Measurements from ENCODE around the gene ZNF787. TPM values are rescaled to one million over a fixed set of nuclear protein-coding genes. Genes with fewer than 3 reads are reported as not detected.
A peak's percentile ranks its signal among the peaks of the same experiment; 100 is the strongest.

The ZNF787 gene
- total and polyA plus RNA-seq, 2 of the 4 experiments (the other 2 are of a cell fraction) = 4.8 to 11.2 TPM

GRCh38 chr19:56080669-56081401 is 40.3 kb downstream of the ZNF787 start:
- Histone ChIP-seq H4K20me1 (ENCODE audit: insufficient read depth, low read length) (peaks cover 15% of the 10 kb centered on the region), H3K9ac (ENCODE audit: low read depth, low read length) (peak overlapping the region; percentile 39), H3K27ac (ENCODE audit: insufficient read depth, low read length) (peak overlapping the region; percentile 40), H2BK5ac (ENCODE audit: low read depth, low read length, poor library complexity, severe bottlenecking) (no peak overlapping the region), H4K5ac (ENCODE audit: low read depth, low read length) (no peak overlapping the region; the same call in 1 of the 2 replicates), H3K9me1 (ENCODE audit: insufficient read depth, low read length) (0 out of 2 replicates have a peak, but pooled peaks cover 7% of the 10 kb centered on the region), H3K4me1 (ENCODE audit: control insufficient read depth, insufficient read depth, low read length) (peaks cover 4% of the 10 kb centered on the region; the same call in 1 of the 2 replicates), H3K4ac (ENCODE audit: low read depth, low read length) (peak overlapping the region; percentile 75), H3K4me3 (ENCODE audit: insufficient read depth, low read depth, low read length) (peak overlapping the region; percentile 40), H3K23ac (ENCODE audit: low read depth, low read length) (peak overlapping the region; percentile 16; the same call in 1 of the 2 replicates), H2BK20ac (ENCODE audit: low read depth, low read length) (no peak overlapping the region), H3K56ac (ENCODE audit: extremely low read depth, insufficient read depth, low read length) (no peak overlapping the region), H2BK120ac (ENCODE audit: low read depth, low read length) (no peak overlapping the region), H3K18ac (ENCODE audit: low read depth, low read length) (peak overlapping the region; percentile 19; the same call in 1 of the 2 replicates), H3K4me2 (ENCODE audit: low read depth, low read length) (peak overlapping the region; percentile 94), H3K79me1 (ENCODE audit: low read depth in 1 of 2, low read length in 2 of 2) (peaks cover 3 to 6% of the 10 kb centered on the region in 2 experiments; a peak in 2 of 4 replicates), H3K14ac (replicated peaks; ENCODE audit: low read depth, low read length) (peak overlapping the region; percentile 71; the same call in 1 of the 2 replicates), H3K9me3 (ENCODE audit: control insufficient read depth, insufficient read depth, low read length) (no peaks in the 10 kb centered on the region), H4K8ac (ENCODE audit: low read depth in 2 of 2, low read length in 2 of 2) (0 out of 4 replicates have a peak overlapping the region, but pooled peaks of 1 of the 2 experiments have one; percentile 11), H2AFZ (replicated peaks; ENCODE audit: low read length, poor library complexity) (peak overlapping the region; percentile 95), H3K36me3 (ENCODE audit: control insufficient read depth, insufficient read depth, low read length) (no peaks in the 10 kb centered on the region; the same call in 1 of the 2 replicates), H3K27me3 (ENCODE audit: control insufficient read depth, insufficient read depth, low read length) (no peaks in the 10 kb centered on the region), H2AK5ac (ENCODE audit: low read depth, low read length) (peak overlapping the region; percentile 20; the same call in 1 of the 2 replicates), H2BK15ac (ENCODE audit: low read depth, low read length) (no peak overlapping the region), H4K91ac (ENCODE audit: insufficient read depth, low read depth, low read length) (no peak overlapping the region), H2AK9ac (replicated peaks; ENCODE audit: low read depth, low read length, poor library complexity) (peak overlapping the region; percentile 85)
- in situ Hi-C loops (cut with MboI; ENCODE audit: low sequenced_read_pairs) = loop anchor here (5.0 kb wide), 1 partner anchor 86 kb away; no protein-coding TSS in a partner anchor
- POLR2A ChIA-PET (ENCODE audit: unreplicated experiment) = no interaction called here
- dilution Hi-C loops (cut with HindIII; ENCODE audit: low sequenced_read_pairs, unreplicated experiment) = no loop called here
- CTCF ChIA-PET = interaction anchor here (0.6 to 3.8 kb wide), 10 partner anchors 9 to 496 kb away, joined by 3 to 22 read pairs (median 4); no protein-coding TSS in a partner anchor
- ATAC-seq (ENCODE audit: low read depth) (peak; percentile 82), DNase-seq (peak; percentile 78)
- BruUV-seq (replicated peaks) = no TSS peak
- 8% methylated on average over 11 of the region's 36 CpGs; no CpG with 5 or more reads in 1 of the 2 experiments for WGBS, 2 experiments (ENCODE audit: extremely low coverage in 2 of 2, insufficient read length in 1 of 2)
- intact Hi-C loops (cut with micrococcal nuclease) = loop anchor here (1.0 to 2.0 kb wide), 5 partner anchors 40 to 252 kb away; partner anchors contain the start of genes ZNF444 and ZNF787
- TF ChIP-seq, protein P1, sequence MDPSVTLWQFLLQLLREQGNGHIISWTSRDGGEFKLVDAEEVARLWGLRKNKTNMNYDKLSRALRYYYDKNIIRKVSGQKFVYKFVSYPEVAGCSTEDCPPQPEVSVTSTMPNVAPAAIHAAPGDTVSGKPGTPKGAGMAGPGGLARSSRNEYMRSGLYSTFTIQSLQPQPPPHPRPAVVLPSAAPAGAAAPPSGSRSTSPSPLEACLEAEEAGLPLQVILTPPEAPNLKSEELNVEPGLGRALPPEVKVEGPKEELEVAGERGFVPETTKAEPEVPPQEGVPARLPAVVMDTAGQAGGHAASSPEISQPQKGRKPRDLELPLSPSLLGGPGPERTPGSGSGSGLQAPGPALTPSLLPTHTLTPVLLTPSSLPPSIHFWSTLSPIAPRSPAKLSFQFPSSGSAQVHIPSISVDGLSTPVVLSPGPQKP (IDR thresholded peaks at IDR 0.05; ENCODE audit: borderline replicate concordance, low read depth, low read length) = no peak
- TF ChIP-seq BHLHE40 (IDR thresholded peaks at IDR 0.05; ENCODE audit: low read depth, low read length) = no peak
- TF ChIP-seq CTCF (conservative IDR thresholded peaks at IDR 0.05; ENCODE audit: low read depth, low read length) = peak; percentile 69
- TF ChIP-seq POLR2A (IDR thresholded peaks at IDR 0.05; ENCODE audit: low read depth, low read length) = 0 out of 2 replicates have a peak, but pooled peaks have one; percentile 4
- TF ChIP-seq MXI1 (IDR thresholded peaks at IDR 0.05; ENCODE audit: borderline replicate concordance, low read depth, low read length) = peak; percentile 58; the same call in 1 of the 2 replicates
- TF ChIP-seq SMC3 (IDR thresholded peaks at IDR 0.05; ENCODE audit: low read depth, low read length) = peak; percentile 67
- TF ChIP-seq, protein P2, sequence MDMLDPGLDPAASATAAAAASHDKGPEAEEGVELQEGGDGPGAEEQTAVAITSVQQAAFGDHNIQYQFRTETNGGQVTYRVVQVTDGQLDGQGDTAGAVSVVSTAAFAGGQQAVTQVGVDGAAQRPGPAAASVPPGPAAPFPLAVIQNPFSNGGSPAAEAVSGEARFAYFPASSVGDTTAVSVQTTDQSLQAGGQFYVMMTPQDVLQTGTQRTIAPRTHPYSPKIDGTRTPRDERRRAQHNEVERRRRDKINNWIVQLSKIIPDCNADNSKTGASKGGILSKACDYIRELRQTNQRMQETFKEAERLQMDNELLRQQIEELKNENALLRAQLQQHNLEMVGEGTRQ (IDR thresholded peaks at IDR 0.05; ENCODE audit: low read depth, low read length) = no peak
- TF ChIP-seq MAZ (IDR thresholded peaks at IDR 0.05; ENCODE audit: borderline replicate concordance, low read depth, low read length) = peak; percentile 78; the same call in 1 of the 2 replicates
- TF ChIP-seq CEBPB (IDR thresholded peaks at IDR 0.05; ENCODE audit: low read depth, low read length) = no peak
- no peak for TF ChIP-seq MAFK (IDR thresholded peaks at IDR 0.05; ENCODE audit: low read depth, low read length)
- TF ChIP-seq NFE2L2 (IDR thresholded peaks at IDR 0.05; ENCODE audit: low read depth, low read length) = no peak
- no peak for TF ChIP-seq CHD1 (IDR thresholded peaks at IDR 0.05; ENCODE audit: low read depth, low read length)
- TF ChIP-seq FOS (IDR thresholded peaks at IDR 0.05; ENCODE audit: low read depth, low read length) = no peak

All from IMR-90 (cell line).